ENCODE data around the gene PSMD12. TPM values are rescaled to one million over a fixed set of nuclear protein-coding genes. Genes with fewer than 3 reads are reported as not detected.
A peak's percentile ranks its signal among the peaks of the same experiment; 100 is the strongest.

Gene PSMD12
- total and polyA plus RNA-seq, 9 of the 15 experiments (the other 6 are each of a cell fraction or from before 2014, with no cell fraction given): 36.6 to 150 (median 65.5) TPM

DNA sequence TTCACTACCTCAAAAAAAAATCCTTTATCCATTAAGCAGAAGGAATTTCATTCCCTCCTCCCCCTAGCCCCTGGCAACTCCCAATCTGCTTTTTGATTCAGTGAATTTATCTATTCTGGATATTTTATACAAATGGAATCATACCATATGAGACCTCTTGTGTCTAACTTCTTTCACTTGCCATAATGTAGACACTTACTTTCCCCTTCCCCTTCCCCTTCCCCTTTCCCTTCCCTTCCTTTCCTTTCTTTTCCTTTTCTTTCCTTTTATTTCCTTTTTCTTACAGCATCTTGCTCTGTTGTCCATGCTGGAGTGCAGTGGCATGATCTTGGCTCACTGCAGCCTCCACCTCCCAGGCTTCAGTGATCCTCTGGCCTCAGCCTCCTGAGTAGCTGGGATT, 50.5 kb downstream of the PSMD12 start:
- Histone ChIP-seq H3K9me1 (ENCODE audit: control insufficient read depth, insufficient read depth, low read length) (no peaks in the 10 kb centered on the region), H3K27ac (ENCODE audit: extremely low read depth, low read depth, low read length) (no peak overlapping the region), H3K4me1 (replicated peaks in 1 of 2; ENCODE audit: control insufficient read depth in 2 of 2, insufficient read depth in 2 of 2, low read length in 2 of 2) (no peaks in the 10 kb centered on the region), H3K79me2 (ENCODE audit: control insufficient read depth, insufficient read depth, low read length) (no peaks in the 10 kb centered on the region), H3K4me2 (ENCODE audit: insufficient read depth, low read length) (no peak overlapping the region), H3K9ac (ENCODE audit: insufficient read depth in 1 of 2, low read depth in 2 of 2, low read length in 2 of 2) (no peak overlapping the region), H3K4me3 (no peak overlapping the region), H2AFZ (ENCODE audit: low read depth, low read length) (no peak overlapping the region), H4K20me1 (replicated peaks; ENCODE audit: control insufficient read depth, insufficient read depth, low read length) (no peaks in the 10 kb centered on the region), H3K27me3 (ENCODE audit: control insufficient read depth in 2 of 2, insufficient read depth in 2 of 2, low read length in 2 of 2) (peaks cover 7 to 13% of the 10 kb centered on the region in 2 experiments; a peak in 4 of 5 replicates), H3K36me3 (ENCODE audit: control insufficient read depth, insufficient read depth, low read length) (no peaks in the 10 kb centered on the region), H3K9me3 (replicated peaks; ENCODE audit: control insufficient read depth, insufficient read depth, low read depth, low read length) (no peaks in the 10 kb centered on the region)
- intact Hi-C loops (cut with micrococcal nuclease): no loop called here
- ChIA-PET POLR2A (interaction anchor here (0.6 kb wide), 1 partner anchor 21 kb away, joined by 3 read pairs; no protein-coding TSS in a partner anchor), CTCF (ENCODE audit: low intra/inter-chr PET ratio) (no interaction called here)
- DNase-seq (ENCODE audit: extremely low read depth in 1 of 4, low spot score in 3 of 4) (no peak), ATAC-seq (no peak), FAIRE-seq (no peak)
- no TSS peak for BruUV-seq (replicated peaks)
- TF ChIP-seq, protein P1, sequence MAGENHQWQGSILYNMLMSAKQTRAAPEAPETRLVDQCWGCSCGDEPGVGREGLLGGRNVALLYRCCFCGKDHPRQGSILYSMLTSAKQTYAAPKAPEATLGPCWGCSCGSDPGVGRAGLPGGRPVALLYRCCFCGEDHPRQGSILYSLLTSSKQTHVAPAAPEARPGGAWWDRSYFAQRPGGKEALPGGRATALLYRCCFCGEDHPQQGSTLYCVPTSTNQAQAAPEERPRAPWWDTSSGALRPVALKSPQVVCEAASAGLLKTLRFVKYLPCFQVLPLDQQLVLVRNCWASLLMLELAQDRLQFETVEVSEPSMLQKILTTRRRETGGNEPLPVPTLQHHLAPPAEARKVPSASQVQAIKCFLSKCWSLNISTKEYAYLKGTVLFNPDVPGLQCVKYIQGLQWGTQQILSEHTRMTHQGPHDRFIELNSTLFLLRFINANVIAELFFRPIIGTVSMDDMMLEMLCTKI (IDR thresholded peaks at IDR 0.05; ENCODE audit: partially characterized antibody): no peak
- TF ChIP-seq HNRNPK (IDR thresholded peaks at IDR 0.05; ENCODE audit: low read depth, low read length, poor library complexity, severe bottlenecking) (peak; percentile 35), CBX5 (IDR thresholded peaks at IDR 0.05; ENCODE audit: borderline replicate concordance, low read depth) (no peak)
- in situ Hi-C loops (cut with MboI): no loop called here

DNA sequence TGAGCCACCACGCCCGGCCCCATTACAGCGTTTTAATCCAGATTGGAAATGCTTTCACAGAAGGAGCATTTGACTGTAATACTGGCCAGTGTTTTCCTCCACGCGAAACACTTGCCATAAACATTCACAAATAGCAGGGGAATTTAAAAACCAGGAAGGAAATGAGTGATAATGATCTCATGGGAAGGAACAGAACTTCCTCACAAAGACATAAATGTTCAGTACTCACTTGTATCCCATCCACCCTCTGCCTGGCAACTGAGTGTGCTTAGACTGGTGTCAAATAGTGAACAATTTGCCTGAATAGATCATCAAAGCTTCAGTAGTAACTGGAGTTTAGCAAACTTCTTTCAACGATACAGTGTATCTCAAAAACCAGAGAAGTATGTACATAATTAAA, 54.1 kb downstream of the PSMD12 start:
- ChIA-PET CTCF (ENCODE audit: low intra/inter-chr PET ratio) (no interaction called here), POLR2A (no interaction called here)
- Histone ChIP-seq H3K4me2 (ENCODE audit: insufficient read depth, low read length) (no peak overlapping the region), H2AFZ (ENCODE audit: low read depth, low read length) (no peak overlapping the region), H4K20me1 (replicated peaks; ENCODE audit: control insufficient read depth, insufficient read depth, low read length) (no peaks in the 10 kb centered on the region), H3K9ac (ENCODE audit: insufficient read depth in 1 of 2, low read depth in 2 of 2, low read length in 2 of 2) (no peak overlapping the region), H3K4me1 (replicated peaks in 1 of 2; ENCODE audit: control insufficient read depth in 2 of 2, insufficient read depth in 2 of 2, low read length in 2 of 2) (no peaks in the 10 kb centered on the region), H3K4me3 (no peak overlapping the region), H3K27ac (ENCODE audit: extremely low read depth, low read depth, low read length) (no peak overlapping the region), H3K9me3 (replicated peaks; ENCODE audit: control insufficient read depth, insufficient read depth, low read depth, low read length) (no peaks in the 10 kb centered on the region), H3K36me3 (ENCODE audit: control insufficient read depth, insufficient read depth, low read length) (no peaks in the 10 kb centered on the region), H3K27me3 (ENCODE audit: control insufficient read depth in 2 of 2, insufficient read depth in 2 of 2, low read length in 2 of 2) (peaks cover 7 to 13% of the 10 kb centered on the region in 2 experiments; a peak in 4 of 5 replicates), H3K79me2 (ENCODE audit: control insufficient read depth, insufficient read depth, low read length) (no peaks in the 10 kb centered on the region), H3K9me1 (ENCODE audit: control insufficient read depth, insufficient read depth, low read length) (no peaks in the 10 kb centered on the region)
- TF ChIP-seq C11orf30 (IDR thresholded peaks at IDR 0.05; ENCODE audit: low read depth) (no peak), TEAD2 (tag; IDR thresholded peaks at IDR 0.05) (no peak)
- DNase-seq (ENCODE audit: extremely low read depth in 1 of 4, low spot score in 3 of 4): no peak
- ATAC-seq: no peak
- in situ Hi-C loops (cut with MboI) (no loop called here), intact Hi-C loops (cut with micrococcal nuclease) (no loop called here)
- 12% methylated on average over 6 of the region's 6 CpGs for WGBS (ENCODE audit: insufficient coverage, low coverage, missing lambda C conversion rate)
- FAIRE-seq: no peak
- no TSS peak for BruUV-seq (replicated peaks)

All from K562 (cell line).